K562 (cell line): Measurements from ENCODE around the gene NPFFR1.

Source experiments
- CBX2 ChIP-seq: fragments of 200-600 bp; sonication (generic); IDR thresholded peaks from one replicate; pipeline ENCODE4 v1.6.1; 2012; ENCODE audit warnings: mild to moderate bottlenecking, low read length, inconsistent platforms; ENCODE audit not compliant: insufficient read depth, poor library complexity, severe bottlenecking
- CEBPB ChIP-seq: fragments of 450-650 bp; IDR thresholded peaks from 2 replicates; pipeline ENCODE4 v1.6.1; 2016; ENCODE audit warnings: missing genetic modification characterization, missing compliant biosample characterization
- FOSL1 ChIP-seq: fragments of 200-800 bp; sonication (Bioruptor generic); conservative IDR thresholded peaks from 2 replicates; pipeline ENCODE4 v1.6.1; 2016; ENCODE audit warnings: missing genetic modification characterization, missing compliant biosample characterization
- HMG20B ChIP-seq: fragments of 250-450 bp; sonication (Bioruptor Pico); IDR thresholded peaks from 2 replicates; pipeline ENCODE4 v1.5.0; 2021; ENCODE audit warnings: mild to moderate bottlenecking
- MAZ ChIP-seq, 2 experiments: fragments of 450-650 bp in 1 of 2; sonication (generic) in 1 of 2; formaldehyde crosslinking; IDR thresholded peaks in 1 of 2; conservative IDR thresholded peaks in 1 of 2; 2 replicates each; pipeline versions ENCODE4 v1.4.0 to v1.5.0; 2020; ENCODE audit warnings: mild to moderate bottlenecking in 1 of 2, missing genetic modification reagents in 1 of 2
- PCBP2 ChIP-seq: fragments of 200-400 bp; formaldehyde crosslinking; IDR thresholded peaks from 2 replicates; pipeline ENCODE4 v1.6.1; 2018; ENCODE audit warnings: low read length, low read depth, mild to moderate bottlenecking, moderate library complexity; ENCODE audit not compliant: poor library complexity, severe bottlenecking
- POLR2A ChIP-seq: fragments of 450-650 bp; conservative IDR thresholded peaks from 2 replicates; pipeline ENCODE4 v1.6.1; 2016
- POLR2AphosphoS2 ChIP-seq: IDR thresholded peaks from 2 replicates; pipeline ENCODE4 v1.6.1; 2012; ENCODE audit warnings: low read length, improper control_type of control experiment
- POLR2AphosphoS5 ChIP-seq: IDR thresholded peaks from 2 replicates; pipeline ENCODE4 v1.6.1; 2011; ENCODE audit warnings: mild to moderate bottlenecking, low read depth, low read length, moderate library complexity; ENCODE audit not compliant: control insufficient read depth, insufficient read depth
- ZBTB17 ChIP-seq: fragments of 450-650 bp; formaldehyde crosslinking; IDR thresholded peaks from 2 replicates; pipeline ENCODE4 v1.4.0; 2020; ENCODE audit warnings: mild to moderate bottlenecking
- ZBTB33 ChIP-seq: sonication (generic); formaldehyde crosslinking; IDR thresholded peaks from 2 replicates; pipeline ENCODE4 v1.8.1; 2023; ENCODE audit warnings: mild to moderate bottlenecking, missing genetic modification reagents
- TF ChIP-seq, protein P1 (sequence below): fragments of 250-450 bp; sonication (Bioruptor Pico); IDR thresholded peaks from 2 replicates; pipeline ENCODE4 v1.8.0; 2022; ENCODE audit warnings: moderate library complexity, mild to moderate bottlenecking, inconsistent platforms
- TF ChIP-seq, protein P2 (sequence below), 3 experiments: IDR thresholded peaks in 2 of 3; conservative IDR thresholded peaks in 1 of 3; 2 replicates each; pipeline ENCODE4 v1.5.1; 2011 to 2012; ENCODE audit warnings: low read length in 3 of 3, mild to moderate bottlenecking in 3 of 3, control low read depth in 2 of 3, improper control_type of control experiment in 1 of 3, inconsistent platforms in 1 of 3, low read depth in 1 of 3, mixed read lengths in 1 of 3, moderate library complexity in 1 of 3; ENCODE audit not compliant: insufficient read depth in 2 of 3

- TF ChIP-seq PCBP2 = no peak
- TF ChIP-seq, protein P1, sequence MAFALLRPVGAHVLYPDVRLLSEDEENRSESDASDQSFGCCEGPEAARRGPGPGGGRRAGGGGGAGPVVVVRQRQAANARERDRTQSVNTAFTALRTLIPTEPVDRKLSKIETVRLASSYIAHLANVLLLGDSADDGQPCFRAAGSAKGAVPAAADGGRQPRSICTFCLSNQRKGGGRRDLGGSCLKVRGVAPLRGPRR = no peak
- TF ChIP-seq POLR2AphosphoS5 = no peak
- TF ChIP-seq MAZ (CRISPR knock-in tag; conservative IDR thresholded peaks at IDR 0.05 in 1 of 2, IDR thresholded peaks at IDR 0.05 in 1 of 2) = no peak
- TF ChIP-seq POLR2A = no peak
- no peak for TF ChIP-seq ZBTB17 (CRISPR knock-in tag)
- TF ChIP-seq CBX2 = no peak
- no peak for TF ChIP-seq CEBPB (tag)
- no peak for TF ChIP-seq FOSL1 (tag)
- no peak for TF ChIP-seq HMG20B
- TF ChIP-seq POLR2AphosphoS2 = no peak
- TF ChIP-seq, protein P2, sequence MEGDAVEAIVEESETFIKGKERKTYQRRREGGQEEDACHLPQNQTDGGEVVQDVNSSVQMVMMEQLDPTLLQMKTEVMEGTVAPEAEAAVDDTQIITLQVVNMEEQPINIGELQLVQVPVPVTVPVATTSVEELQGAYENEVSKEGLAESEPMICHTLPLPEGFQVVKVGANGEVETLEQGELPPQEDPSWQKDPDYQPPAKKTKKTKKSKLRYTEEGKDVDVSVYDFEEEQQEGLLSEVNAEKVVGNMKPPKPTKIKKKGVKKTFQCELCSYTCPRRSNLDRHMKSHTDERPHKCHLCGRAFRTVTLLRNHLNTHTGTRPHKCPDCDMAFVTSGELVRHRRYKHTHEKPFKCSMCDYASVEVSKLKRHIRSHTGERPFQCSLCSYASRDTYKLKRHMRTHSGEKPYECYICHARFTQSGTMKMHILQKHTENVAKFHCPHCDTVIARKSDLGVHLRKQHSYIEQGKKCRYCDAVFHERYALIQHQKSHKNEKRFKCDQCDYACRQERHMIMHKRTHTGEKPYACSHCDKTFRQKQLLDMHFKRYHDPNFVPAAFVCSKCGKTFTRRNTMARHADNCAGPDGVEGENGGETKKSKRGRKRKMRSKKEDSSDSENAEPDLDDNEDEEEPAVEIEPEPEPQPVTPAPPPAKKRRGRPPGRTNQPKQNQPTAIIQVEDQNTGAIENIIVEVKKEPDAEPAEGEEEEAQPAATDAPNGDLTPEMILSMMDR (IDR thresholded peaks at IDR 0.05 in 2 of 3, conservative IDR thresholded peaks at IDR 0.05 in 1 of 3; ENCODE audit: insufficient read depth in 2 of 3, low read depth in 1 of 3, low read length in 3 of 3) = no peak
- TF ChIP-seq ZBTB33 (CRISPR knock-in tag) = no peak
These were observed 11.5 kb upstream of the NPFFR1 start for GRCh38 chr10:70295321-70295720.
